Measurements from ENCODE around the gene HTT-AS.

- TF ChIP-seq CTCF (IDR thresholded peaks at IDR 0.05) (no peak), POLR2A (IDR thresholded peaks at IDR 0.05) (no peak)
Measured at GRCh38 chr4:3107691-3108121, 33.4 kb upstream of the HTT-AS start.

Measured in esophagus squamous epithelium (tissue), 4 donors.